ENCODE results near the gene GNAL. TPM values are rescaled to one million over a fixed set of nuclear protein-coding genes. Genes with fewer than 3 reads are reported as not detected.

Gene GNAL
- total and polyA plus RNA-seq, 2 experiments from 2014 or later, result 7.5 to 21.6 TPM

DNA sequence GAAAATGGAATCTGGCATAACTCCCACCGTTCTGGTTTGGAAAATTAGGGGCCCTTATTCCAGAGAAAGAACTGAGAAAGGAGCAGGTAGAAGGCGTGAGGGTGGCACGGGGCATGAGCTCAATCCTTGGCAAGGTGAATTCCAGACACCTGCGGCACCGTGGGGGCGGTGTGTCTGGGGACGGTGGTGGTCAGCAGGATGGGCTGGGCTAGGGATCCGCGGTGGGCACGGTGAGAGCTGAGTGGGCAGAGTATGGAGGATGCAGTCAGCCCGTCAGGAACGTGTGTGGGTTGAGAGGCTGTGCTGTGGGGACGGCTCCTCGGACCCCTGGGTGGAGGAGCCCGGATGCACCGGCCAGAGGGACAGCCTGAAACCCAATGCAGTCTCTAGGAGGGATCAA lies 61.1 kb downstream of the GNAL start:
- peaks cover 5% of the 10 kb centered on the region; the same call in 2 of the 3 replicates for H3K36me3 Mint-ChIP-seq (ENCODE audit: low read depth)
- TF ChIP-seq NANOG (IDR thresholded peaks at IDR 0.05; ENCODE audit: borderline replicate concordance) (no peak), EZH2phosphoT487 (IDR thresholded peaks at IDR 0.05; ENCODE audit: unreplicated experiment) (no peak), POLR2AphosphoS5 (IDR thresholded peaks at IDR 0.05; ENCODE audit: low read depth) (no peak), ZNF331 (CRISPR knock-in tag; IDR thresholded peaks at IDR 0.05; ENCODE audit: low read depth) (no peak), ZNF114 (CRISPR knock-in tag; IDR thresholded peaks at IDR 0.05) (no peak)
- TF ChIP-seq, protein P1, sequence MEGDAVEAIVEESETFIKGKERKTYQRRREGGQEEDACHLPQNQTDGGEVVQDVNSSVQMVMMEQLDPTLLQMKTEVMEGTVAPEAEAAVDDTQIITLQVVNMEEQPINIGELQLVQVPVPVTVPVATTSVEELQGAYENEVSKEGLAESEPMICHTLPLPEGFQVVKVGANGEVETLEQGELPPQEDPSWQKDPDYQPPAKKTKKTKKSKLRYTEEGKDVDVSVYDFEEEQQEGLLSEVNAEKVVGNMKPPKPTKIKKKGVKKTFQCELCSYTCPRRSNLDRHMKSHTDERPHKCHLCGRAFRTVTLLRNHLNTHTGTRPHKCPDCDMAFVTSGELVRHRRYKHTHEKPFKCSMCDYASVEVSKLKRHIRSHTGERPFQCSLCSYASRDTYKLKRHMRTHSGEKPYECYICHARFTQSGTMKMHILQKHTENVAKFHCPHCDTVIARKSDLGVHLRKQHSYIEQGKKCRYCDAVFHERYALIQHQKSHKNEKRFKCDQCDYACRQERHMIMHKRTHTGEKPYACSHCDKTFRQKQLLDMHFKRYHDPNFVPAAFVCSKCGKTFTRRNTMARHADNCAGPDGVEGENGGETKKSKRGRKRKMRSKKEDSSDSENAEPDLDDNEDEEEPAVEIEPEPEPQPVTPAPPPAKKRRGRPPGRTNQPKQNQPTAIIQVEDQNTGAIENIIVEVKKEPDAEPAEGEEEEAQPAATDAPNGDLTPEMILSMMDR (conservative IDR thresholded peaks at IDR 0.05; ENCODE audit: low read depth in 2 of 2), result no peak
- TF ChIP-seq, protein P2, sequence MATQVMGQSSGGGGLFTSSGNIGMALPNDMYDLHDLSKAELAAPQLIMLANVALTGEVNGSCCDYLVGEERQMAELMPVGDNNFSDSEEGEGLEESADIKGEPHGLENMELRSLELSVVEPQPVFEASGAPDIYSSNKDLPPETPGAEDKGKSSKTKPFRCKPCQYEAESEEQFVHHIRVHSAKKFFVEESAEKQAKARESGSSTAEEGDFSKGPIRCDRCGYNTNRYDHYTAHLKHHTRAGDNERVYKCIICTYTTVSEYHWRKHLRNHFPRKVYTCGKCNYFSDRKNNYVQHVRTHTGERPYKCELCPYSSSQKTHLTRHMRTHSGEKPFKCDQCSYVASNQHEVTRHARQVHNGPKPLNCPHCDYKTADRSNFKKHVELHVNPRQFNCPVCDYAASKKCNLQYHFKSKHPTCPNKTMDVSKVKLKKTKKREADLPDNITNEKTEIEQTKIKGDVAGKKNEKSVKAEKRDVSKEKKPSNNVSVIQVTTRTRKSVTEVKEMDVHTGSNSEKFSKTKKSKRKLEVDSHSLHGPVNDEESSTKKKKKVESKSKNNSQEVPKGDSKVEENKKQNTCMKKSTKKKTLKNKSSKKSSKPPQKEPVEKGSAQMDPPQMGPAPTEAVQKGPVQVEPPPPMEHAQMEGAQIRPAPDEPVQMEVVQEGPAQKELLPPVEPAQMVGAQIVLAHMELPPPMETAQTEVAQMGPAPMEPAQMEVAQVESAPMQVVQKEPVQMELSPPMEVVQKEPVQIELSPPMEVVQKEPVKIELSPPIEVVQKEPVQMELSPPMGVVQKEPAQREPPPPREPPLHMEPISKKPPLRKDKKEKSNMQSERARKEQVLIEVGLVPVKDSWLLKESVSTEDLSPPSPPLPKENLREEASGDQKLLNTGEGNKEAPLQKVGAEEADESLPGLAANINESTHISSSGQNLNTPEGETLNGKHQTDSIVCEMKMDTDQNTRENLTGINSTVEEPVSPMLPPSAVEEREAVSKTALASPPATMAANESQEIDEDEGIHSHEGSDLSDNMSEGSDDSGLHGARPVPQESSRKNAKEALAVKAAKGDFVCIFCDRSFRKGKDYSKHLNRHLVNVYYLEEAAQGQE (IDR thresholded peaks at IDR 0.05; ENCODE audit: unreplicated experiment), result no peak
- TF ChIP-seq, protein P3, sequence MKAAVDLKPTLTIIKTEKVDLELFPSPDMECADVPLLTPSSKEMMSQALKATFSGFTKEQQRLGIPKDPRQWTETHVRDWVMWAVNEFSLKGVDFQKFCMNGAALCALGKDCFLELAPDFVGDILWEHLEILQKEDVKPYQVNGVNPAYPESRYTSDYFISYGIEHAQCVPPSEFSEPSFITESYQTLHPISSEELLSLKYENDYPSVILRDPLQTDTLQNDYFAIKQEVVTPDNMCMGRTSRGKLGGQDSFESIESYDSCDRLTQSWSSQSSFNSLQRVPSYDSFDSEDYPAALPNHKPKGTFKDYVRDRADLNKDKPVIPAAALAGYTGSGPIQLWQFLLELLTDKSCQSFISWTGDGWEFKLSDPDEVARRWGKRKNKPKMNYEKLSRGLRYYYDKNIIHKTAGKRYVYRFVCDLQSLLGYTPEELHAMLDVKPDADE (IDR thresholded peaks at IDR 0.05), result no peak
- no peak overlapping the region for H3K4me2 ChIP-seq
- peaks cover 42% of the 10 kb centered on the region for H3K27me3 ChIP-seq (ENCODE audit: insufficient read depth)
- 0 out of 2 replicates have a peak, but pooled peaks cover 3% of the 10 kb centered on the region for H3F3A ChIP-seq (replicated peaks; ENCODE audit: low read depth)
- peaks cover 13% of the 10 kb centered on the region for H3K4me1 Mint-ChIP-seq
- peaks cover 33% of the 10 kb centered on the region for H3K27me3 Mint-ChIP-seq (ENCODE audit: insufficient read depth, low read depth, poor library complexity)
- H3K79me2 ChIP-seq (replicated peaks; ENCODE audit: insufficient read depth), result no peaks in the 10 kb centered on the region
- no peaks in the 10 kb centered on the region for H3K9me2 ChIP-seq (ENCODE audit: insufficient read depth)
- no peak overlapping the region for H2AFZ ChIP-seq
- no peak overlapping the region for H3K27ac Mint-ChIP-seq
- ATAC-seq (no peak), DNase-seq (ENCODE audit: low spot score) (no peak)
- no peak overlapping the region for H3K4me3 ChIP-seq
- H3K4me1 ChIP-seq (ENCODE audit: insufficient read depth), result peaks cover 6% of the 10 kb centered on the region; the same call in 1 of the 2 replicates
- no peaks in the 10 kb centered on the region; the same call in 1 of the 2 replicates for H3K36me3 ChIP-seq (ENCODE audit: insufficient read depth)
- H3K9me3 Mint-ChIP-seq, result peaks cover 4% of the 10 kb centered on the region; the same call in 1 of the 3 replicates
- H4K20me1 ChIP-seq (replicated peaks; ENCODE audit: insufficient read depth), result no peaks in the 10 kb centered on the region
- no peak overlapping the region for H3K27ac ChIP-seq (ENCODE audit: low read depth)
- H3K4me3 Mint-ChIP-seq, result peak overlapping the region; percentile 27; the same call in 2 of the 3 replicates

Data from GM23338 (cell line).